Measurements from ENCODE around the gene PDE4B. TPM values are rescaled to one million over a fixed set of nuclear protein-coding genes. Genes with fewer than 3 reads are reported as not detected.

Gene PDE4B
- total and polyA plus RNA-seq, 7 donors = 1.6 to 17.2 (median 10.7) TPM

- Histone ChIP-seq H3K36me3 (no peaks in the 10 kb centered on the region), H3K4me3 (no peak overlapping the region), H3K27me3 (no peaks in the 10 kb centered on the region), H3K9me3 (no peaks in the 10 kb centered on the region), H3K27ac (no peak overlapping the region), H3K4me1 (peaks cover 0 to 15% (median 3%) of the 10 kb centered on the region in 4 donors)
- intact Hi-C loops (cut with DNase I) = no loop called here
- 74 to 76% methylated on average over 2 of the region's 2 CpGs for WGBS, 2 donors
- no peak for TF ChIP-seq POLR2AphosphoS5 (IDR thresholded peaks at IDR 0.05)
- TF ChIP-seq CTCF (IDR thresholded peaks at IDR 0.05) = no peak
- TF ChIP-seq POLR2A (IDR thresholded peaks at IDR 0.05) = no peak
- DNase-seq = no peak
Observed at GRCh38 chr1:66288048-66288447, 495.4 kb downstream of the PDE4B start.

GRCh38 chr1:66290761-66291530 lies 498.3 kb downstream of the PDE4B start:
- intact Hi-C loops (cut with DNase I) = no loop called here

GRCh38 chr1:66291531-66291864 lies 498.8 kb downstream of the PDE4B start:
- intact Hi-C loops (cut with DNase I) = no loop called here
- Histone ChIP-seq H3K9me3 (no peaks in the 10 kb centered on the region), H3K36me3 (no peaks in the 10 kb centered on the region), H3K4me1 (peaks cover 0 to 20% (median 12%) of the 10 kb centered on the region in 4 donors), H3K27me3 (no peaks in the 10 kb centered on the region), H3K27ac (no peak overlapping the region), H3K4me3 (no peak overlapping the region)
- WGBS, 2 donors = 45 to 79% methylated on average over 1 of the region's 1 CpG
- TF ChIP-seq POLR2AphosphoS5 (IDR thresholded peaks at IDR 0.05) (no peak), POLR2A (IDR thresholded peaks at IDR 0.05) (no peak), EP300 (IDR thresholded peaks at IDR 0.05) (no peak), CTCF (IDR thresholded peaks at IDR 0.05) (no peak)
- DNase-seq = no peak

More at GRCh38 chr1:66290761-66291530, 498.3 kb downstream of the PDE4B start:
- H3K36me3 ChIP-seq = no peaks in the 10 kb centered on the region
- TF ChIP-seq POLR2A (IDR thresholded peaks at IDR 0.05) = no peak
- TF ChIP-seq POLR2AphosphoS5 (IDR thresholded peaks at IDR 0.05) = no peak
- no peak for TF ChIP-seq CTCF (IDR thresholded peaks at IDR 0.05)
- no peak for TF ChIP-seq EP300 (IDR thresholded peaks at IDR 0.05)
- no peaks in the 10 kb centered on the region for H3K9me3 ChIP-seq
- WGBS, 2 donors = 30 to 54% methylated on average over 1 of the region's 1 CpG
- no peaks in the 10 kb centered on the region for H3K27me3 ChIP-seq
- H3K4me1 ChIP-seq = peaks cover 0 to 20% (median 12%) of the 10 kb centered on the region in 4 donors
- no peak overlapping the region for H3K4me3 ChIP-seq
- no peak for DNase-seq
- no peak overlapping the region for H3K27ac ChIP-seq

- no peaks in the 10 kb centered on the region for H3K27me3 ChIP-seq
- intact Hi-C loops (cut with DNase I) = no loop called here
- no peaks in the 10 kb centered on the region for H3K36me3 ChIP-seq
- H3K4me3 ChIP-seq = no peak overlapping the region
- H3K4me1 ChIP-seq = peaks cover 0 to 20% (median 12%) of the 10 kb centered on the region in 4 donors
- no peaks in the 10 kb centered on the region for H3K9me3 ChIP-seq
- H3K27ac ChIP-seq = no peak overlapping the region
- TF ChIP-seq CTCF (IDR thresholded peaks at IDR 0.05) = no peak
- peak in 2 of 4 donors; percentile 27 to 52 for TF ChIP-seq POLR2AphosphoS5 (IDR thresholded peaks at IDR 0.05)
- WGBS, 2 donors = 94 to 96% methylated on average over 2 of the region's 2 CpGs
- no peak for DNase-seq
Observed at GRCh38 chr1:66292305-66292704, 499.6 kb downstream of the PDE4B start.

- intact Hi-C loops (cut with DNase I) = no loop called here
- WGBS, 2 donors = 81 to 86% methylated on average over 3 of the region's 3 CpGs
- TF ChIP-seq CTCF (IDR thresholded peaks at IDR 0.05) = no peak
- no peak for TF ChIP-seq EP300 (IDR thresholded peaks at IDR 0.05)
- TF ChIP-seq POLR2A (IDR thresholded peaks at IDR 0.05) = no peak
- TF ChIP-seq POLR2AphosphoS5 (IDR thresholded peaks at IDR 0.05) = no peak
- Histone ChIP-seq H3K27ac (no peak overlapping the region), H3K4me1 (peaks cover 0 to 20% (median 12%) of the 10 kb centered on the region in 4 donors), H3K9me3 (no peaks in the 10 kb centered on the region), H3K36me3 (no peaks in the 10 kb centered on the region), H3K27me3 (no peaks in the 10 kb centered on the region), H3K4me3 (no peak overlapping the region)
- DNase-seq = no peak
Observed at GRCh38 chr1:66292944-66293343, 500.2 kb downstream of the PDE4B start.

All from sigmoid colon (tissue), 7 donors.